OCI-M1 (cell line): ENCODE measurements around the gene TENT5C.

Experiments
- DNase-seq: peaks from one replicate; lab custom pipeline; 2025; lab: John Stamatoyannopoulos, UW

The TENT5C gene

DNA sequence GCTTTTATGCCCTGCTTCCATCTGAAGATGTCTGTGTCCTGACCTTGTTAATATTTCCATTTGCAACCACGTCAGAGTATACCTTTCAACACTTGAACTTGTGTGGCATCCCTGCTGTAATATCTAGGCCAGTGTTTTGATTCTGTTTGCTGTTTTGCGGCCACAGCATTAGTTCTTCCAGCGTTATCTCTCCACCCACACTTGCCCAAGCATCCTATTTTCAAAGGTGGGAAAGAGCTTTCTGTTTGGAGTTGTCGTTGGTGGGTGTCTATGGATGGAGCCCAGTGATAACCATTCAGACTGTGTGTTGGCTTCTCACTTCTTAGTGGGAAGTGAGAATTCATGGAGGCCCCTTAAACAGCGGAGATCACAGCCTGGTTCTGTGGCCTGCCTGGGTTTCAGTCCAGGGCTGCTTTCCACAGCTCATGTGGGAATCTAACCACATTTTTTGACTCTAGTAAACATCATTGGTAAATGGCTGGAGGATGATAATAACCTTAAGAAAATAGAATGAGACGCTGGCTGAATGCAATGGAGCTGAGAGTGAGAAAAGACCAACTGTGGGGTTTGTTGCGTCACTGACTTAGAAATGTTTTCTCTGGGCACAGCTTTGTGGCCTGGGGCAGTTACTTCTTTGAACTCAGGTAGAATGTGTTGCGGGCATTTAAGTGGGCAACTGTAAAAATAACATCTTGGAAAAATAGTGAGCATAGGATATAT is 7.6 kb downstream of the TENT5C start:
- peak; percentile 95 for DNase-seq

DNA sequence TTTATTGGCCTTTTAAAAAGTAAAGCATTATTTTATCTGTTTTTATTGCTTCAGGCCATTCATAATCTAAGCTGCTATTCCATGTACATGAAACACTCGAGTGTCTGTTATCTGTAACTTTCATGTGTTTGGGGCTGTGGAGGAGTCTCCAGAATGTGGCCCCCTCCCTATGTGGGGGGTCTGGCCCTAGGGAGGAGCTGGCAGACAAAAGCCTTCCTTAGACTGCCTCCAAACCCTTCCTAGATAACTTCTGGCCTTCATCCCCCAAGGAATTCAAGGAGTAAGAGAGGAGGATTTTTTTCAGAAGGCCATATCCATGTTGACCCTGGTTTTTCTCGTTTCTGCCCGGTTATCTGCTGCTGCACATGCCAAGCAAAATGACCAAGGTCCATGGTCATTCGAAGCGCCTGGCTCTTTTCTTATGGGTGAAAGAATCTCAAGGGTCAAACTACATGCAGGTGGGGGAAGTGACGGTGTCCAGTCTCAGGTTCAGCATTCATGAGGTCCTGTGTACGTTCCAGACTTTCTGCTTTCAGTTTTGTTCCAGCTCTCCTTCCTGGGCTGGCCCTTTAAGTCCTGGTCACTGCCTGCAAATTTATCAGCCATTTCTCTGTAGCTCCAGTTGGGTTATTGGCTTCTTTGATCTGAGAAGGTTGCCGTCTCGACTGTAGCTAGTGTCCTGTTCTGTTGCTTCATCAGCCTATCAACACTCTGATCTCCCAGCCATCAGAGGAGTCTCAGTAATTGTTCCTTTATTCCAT is 8.3 kb downstream of the TENT5C start:
- peak; percentile 92 for DNase-seq

DNA sequence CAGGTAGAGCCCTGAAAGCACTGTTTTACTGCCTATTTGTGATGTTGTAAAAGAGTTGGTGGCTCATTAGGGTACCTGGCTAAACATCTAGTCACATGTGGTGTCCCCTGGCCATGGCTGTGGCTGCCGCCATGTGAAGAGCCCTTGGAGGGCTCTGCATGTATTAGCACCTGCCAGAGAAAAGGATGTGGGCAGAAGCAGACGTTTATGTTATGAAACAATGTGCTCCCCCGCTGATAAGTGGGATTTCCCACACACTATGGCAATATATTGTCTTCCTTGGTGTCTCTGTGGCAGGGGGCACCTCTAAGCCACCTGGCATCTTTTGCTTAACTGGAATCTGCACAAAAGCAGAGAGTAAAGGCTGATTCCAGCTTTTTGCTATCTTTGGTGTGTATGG is 9.6 kb downstream of the TENT5C start:
- DNase-seq = no peak

DNA sequence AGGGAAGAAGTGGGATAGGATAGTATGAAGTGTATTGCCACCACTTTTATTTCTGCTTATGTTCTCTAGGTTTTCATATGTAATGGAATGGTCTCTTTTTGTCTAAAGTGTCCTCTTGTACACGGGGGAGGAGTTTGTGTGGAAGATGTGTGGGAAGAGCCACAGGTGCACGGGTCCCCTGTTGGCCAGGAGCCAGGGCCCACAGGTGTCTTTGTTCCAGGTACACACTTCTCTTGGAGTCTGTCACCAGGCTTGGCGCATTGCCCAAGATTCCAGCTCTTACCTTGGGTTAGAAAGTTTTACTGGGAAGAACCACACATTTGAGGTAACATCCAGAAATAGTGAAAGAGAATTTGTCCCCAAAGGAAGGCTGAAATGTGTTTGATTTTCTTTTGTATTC is 10.5 kb downstream of the TENT5C start:
- no peak for DNase-seq

DNA sequence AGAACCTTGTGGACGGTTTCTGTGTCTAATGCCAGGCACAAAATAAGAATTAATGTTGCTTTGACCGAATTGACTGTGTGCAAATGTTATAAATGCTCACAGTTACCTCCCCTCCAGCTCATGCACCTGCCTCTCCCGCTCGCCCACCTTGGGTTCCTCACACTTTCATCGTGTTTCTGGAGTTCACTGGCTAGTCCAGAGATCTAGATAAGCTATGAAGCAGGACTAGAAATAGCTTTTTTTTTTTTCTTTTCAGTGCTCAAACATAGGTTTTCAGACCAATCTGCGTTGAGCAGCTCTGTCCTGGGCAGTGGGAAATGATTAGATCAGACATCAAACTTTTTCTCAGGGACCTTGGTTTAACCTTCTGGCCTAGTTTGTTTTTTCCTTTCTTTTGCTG is 11.1 kb downstream of the TENT5C start:
- peak; percentile 39 for DNase-seq

DNA sequence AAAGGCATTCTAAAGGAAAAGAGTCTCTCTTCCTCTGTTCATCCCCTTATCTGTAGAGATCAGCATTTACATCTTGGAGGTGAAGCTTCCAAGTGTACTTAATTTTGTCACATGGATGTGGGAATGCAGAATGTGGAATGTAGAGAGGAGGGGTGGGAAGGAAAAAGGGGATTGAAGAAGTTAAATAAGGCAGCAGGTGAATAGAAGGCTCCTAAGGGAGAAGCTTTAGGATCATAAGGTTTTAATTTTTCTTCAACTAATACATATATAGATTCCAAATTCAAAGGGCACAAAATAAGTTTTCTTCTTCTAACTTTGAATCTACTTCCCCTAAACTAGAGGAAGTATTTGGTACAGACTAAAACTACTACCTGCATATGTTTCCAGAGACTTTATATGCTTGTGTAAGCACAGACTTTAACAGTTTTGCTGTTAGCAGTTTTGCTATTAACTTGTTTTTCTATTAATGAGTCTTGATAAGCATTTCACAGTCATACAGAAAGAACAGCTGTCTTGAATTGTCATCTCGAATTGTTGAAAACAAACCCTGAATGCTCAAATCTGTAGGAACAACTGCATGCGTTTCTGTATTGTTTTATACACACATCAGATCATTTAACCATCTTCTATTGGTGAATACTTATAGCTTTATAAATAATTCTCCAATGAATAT is 12.7 kb downstream of the TENT5C start:
- DNase-seq = no peak

DNA sequence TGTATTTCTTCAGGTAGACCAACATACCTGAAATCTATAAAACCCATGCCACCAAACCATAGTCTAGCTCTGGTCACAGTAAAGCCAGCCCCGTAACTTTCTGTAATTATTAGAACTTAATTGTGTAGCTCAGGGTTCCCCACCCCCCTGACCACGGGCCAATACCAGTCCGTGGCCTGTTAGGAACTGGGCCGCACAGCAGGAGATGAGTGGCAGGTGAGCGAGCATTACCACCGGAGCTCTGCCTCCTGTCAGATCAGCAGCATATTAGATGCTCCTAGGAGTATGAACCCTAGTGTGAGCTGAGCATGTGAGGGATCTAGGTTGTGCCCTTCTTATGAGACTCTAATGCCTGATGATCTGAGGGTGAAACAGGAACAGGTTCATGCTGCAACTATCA is 14.6 kb downstream of the TENT5C start:
- DNase-seq = no peak

DNA sequence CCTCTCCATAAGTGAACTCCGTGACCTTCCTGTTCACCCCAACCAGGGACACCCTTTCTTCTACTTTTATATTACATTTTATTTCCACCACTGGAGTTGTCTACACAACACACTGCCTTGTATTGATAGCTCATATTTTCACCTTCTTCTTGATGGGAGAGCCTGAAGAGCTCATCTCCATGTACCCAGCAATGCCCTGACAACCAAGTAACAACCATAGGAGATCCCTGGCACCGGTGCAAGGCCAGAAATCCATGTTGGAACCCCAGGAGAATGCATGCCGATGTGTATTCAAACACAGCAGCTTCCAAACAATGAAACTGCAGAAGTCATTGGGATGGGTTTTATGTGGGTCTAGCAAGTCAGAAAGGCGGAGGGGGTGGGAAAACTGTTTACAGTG is 15.5 kb downstream of the TENT5C start:
- DNase-seq = no peak

DNA sequence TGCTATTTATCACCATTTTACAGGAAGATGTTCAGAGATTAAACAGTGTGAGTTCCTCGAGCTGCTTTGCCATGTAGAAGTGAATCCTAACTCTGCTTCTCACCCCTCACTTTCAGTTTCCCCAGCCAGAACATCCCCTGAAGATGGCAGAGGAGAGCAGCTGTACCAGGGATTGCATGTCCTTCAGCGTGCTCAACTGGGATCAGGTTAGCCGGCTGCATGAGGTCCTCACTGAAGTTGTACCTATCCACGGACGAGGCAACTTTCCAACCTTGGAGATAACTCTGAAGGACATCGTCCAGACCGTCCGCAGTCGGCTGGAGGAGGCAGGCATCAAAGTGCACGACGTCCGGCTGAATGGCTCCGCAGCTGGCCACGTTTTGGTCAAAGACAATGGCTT is 16.9 kb downstream of the TENT5C start:
- DNase-seq = no peak

DNA sequence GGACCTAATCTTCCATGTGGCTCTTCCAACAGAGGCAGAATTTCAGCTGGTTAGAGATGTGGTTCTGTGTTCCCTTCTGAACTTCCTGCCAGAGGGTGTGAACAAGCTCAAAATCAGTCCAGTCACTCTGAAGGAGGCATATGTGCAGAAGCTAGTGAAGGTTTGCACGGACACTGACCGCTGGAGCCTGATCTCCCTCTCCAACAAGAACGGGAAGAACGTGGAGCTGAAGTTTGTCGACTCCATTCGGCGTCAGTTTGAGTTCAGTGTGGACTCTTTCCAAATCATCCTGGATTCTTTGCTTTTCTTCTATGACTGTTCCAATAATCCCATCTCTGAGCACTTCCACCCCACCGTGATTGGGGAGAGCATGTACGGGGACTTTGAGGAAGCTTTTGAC is 17.3 kb downstream of the TENT5C start:
- no peak for DNase-seq

DNA sequence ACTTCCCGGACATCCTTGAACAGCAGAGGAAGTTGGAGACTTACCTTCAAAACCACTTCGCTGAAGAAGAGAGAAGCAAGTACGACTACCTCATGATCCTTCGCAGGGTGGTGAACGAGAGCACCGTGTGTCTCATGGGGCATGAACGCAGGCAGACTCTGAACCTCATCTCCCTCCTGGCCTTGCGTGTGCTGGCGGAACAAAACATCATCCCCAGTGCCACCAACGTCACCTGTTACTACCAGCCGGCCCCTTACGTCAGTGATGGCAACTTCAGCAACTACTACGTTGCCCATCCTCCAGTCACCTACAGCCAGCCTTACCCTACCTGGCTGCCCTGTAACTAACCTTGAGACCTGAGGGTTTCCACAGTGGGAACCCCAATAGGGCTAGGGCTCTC is 17.9 kb downstream of the TENT5C start:
- DNase-seq = no peak

DNA sequence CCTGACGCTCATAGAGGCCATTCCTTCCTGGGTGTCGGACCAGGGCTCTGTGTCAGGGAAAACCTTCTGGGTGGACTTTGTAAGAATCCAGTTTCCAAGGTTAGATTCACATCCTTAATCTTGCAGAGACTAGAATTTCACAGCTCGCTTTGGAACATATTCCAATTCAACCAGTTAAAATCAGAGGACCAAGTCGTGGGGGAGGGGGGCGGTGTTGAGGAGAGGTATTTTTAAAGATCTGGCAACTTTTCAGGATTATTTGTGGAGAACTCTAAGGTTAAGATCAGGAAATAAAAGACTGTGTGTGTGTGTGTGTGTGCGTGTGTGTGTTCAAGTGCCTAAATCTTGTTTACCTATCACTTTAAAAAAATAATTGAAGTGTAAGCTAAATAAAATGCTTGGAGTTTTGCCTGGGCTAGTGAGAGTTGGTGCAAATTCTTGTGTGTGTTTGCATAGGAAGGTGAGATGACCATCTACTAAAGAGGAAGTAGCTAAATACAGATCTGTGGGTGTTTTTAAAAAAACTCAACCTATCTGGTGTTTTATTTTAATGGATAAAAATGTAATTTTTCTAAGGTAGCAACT is 21.8 kb downstream of the TENT5C start:
- peak; percentile 73 for DNase-seq

DNA sequence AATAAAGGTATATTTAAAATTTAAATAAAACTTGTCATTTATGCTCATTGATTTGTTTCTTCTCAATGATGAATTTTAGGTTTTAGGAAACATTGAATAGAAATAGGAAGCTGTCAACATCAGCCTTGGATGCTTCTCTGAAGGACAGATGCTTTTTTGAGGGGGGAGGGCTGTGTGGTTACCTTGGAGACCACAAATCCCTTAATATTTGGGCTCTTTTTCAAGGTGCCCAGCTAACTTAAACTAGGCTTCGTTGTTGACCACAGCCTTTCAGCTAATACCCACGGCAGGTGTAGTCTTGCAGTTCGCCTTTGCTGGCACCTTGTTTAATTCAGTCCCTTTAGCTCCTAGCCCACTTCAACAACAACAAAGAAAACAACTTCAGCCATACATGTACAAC is 22.5 kb downstream of the TENT5C start:
- no peak for DNase-seq

DNA sequence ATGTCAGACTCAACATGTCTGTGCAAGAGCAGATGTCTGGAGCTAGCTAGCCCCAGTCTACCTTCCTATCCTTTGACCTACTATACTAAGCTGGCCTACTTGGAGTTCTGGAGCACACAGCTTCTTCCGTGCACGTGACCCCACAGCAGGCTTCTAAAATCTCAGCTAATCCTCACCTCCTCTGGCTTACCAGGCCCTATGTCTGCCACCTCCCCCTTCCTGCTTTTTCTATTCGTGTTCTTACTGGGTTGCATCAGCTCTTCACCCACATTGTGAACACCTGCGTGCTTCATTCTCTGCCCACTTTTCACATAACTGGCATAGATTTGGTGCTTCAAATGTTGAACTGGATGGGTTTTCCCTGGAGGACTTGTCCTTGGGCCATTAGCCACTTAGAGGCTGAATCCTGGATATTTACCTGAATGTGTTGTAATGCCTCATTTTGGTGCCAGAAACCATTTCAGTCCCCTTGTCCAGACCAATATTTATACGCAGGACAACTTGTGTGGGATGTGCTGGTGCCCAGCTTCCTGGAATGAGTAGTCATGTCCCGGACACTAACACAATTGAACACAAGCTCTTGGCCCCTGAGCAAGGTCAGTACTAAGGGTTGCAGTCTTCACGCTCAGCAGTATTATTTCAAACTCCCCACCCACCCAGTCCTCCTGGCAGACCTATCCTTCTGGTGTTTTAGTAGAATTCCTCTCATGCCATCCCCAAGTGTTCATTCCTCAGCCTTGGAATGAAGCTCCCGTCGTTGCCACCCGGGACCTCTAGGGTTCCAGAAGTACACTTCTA is 24.0 kb downstream of the TENT5C start:
- DNase-seq = no peak

DNA sequence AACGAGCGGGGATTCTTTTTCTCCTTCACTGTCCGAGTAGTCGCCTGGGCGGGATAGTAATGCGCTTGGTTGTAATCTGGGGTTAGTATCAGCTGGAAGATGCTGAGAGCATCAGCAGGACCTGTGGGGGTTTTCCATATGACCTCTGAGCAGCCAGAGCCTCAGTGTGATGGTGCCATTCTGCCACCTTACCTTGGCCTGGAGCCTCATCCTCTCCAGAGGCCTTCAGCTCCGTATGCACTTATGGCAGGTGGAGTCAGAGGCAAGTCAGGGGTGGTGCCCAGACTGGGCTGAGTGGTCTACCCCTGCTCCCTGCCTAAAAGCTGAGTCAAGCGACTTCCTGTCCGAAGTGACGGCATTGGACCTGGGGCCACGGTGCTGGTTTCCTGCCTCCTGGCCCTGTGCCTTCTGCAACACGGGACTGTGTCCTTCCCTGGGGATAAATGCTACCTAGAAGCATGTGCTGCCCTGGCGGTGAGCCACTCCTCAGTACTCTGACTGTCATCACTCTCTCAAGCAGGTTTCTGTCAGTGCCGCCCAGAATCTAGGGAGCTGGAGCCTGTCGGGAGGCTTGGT is 24.7 kb downstream of the TENT5C start:
- no peak for DNase-seq

DNA sequence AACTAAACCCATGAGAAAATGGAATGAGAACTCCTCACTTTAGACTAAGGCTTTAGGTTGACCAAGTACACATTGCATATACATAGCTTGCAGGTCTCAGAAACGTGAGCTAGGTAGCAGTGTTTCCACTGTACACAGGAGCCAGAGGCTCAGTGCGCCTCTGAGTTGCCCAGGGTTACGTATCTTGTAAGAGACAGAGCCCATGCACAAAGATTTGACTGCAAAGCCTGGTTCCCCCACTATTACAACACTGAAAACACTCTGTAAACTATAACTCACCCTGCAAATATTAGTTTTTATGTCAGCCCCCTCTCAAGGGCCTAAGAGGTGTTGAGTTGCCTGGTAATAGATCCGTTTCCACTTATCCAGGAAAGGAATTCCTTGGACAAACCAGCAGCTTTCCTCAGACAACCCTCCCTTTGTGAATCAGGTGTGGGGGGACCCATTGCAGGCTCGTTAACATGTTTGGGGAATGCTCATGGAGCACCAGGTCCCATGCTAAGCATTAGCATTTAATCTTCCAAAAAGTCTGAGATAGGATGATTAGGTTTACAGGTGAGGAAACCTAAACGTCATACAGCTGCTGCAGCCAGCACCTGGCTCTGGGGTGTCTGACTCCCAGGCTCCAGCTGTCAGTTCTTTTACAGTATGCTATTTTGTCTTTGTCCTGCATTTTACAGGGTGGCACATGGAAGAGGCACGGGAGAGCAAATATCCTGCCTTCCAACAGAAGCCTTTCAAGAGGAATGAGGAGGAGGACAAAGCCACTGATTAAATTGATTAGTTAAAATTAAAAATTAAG is 25.7 kb downstream of the TENT5C start:
- no peak for DNase-seq

DNA sequence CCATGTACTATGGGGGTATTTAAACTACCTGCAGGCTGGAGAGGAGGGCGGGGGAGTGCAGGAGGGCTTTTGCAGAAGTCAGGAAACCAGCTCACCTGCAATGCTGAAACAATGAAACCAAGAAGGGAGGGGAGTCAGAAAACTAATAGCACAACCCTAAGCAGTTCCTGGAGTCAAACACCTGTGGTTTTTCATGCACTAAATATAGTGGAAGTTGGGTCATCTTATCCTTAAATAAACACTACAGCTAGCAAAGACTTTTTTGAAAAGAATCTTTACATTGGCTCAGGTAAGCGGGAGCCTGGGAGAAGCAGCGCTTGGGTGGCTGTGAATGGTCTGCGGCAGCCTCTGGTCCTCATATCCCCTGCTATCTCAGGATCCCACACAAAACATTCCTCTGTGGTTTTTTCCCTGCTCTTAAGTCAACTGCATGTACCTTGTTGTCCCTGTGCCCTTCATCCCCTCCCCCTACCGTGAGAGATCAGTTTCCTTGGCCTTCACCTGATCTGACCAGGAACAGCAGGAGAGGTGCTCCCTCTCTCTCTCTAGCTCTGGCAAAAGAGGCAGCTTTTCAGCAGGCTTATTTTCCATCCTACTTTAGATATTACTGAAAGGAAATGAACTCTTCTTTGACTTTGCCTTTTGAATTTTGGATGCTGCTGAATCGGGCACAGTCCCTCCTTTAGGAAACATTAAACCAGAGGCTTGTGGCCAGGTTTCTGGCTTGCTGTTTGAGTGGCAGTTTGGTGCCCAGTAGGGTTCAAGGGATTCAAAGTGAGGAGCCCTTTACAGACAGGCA is 26.6 kb downstream of the TENT5C start:
- DNase-seq = no peak

DNA sequence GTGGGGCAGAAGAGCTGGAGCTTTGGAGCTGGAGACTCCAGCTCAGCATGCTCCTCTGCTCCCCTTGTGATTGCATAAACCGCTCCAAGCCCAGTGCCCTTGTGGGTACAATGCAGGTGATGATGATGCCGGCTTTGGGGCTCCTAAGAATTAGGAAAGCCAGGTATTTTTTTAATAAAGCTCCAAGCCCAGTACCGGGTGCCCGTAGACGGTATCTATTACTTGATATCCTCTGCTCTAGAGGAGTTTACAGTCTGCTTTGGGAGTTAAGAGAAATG is 27.2 kb downstream of the TENT5C start:
- no peak for DNase-seq

DNA sequence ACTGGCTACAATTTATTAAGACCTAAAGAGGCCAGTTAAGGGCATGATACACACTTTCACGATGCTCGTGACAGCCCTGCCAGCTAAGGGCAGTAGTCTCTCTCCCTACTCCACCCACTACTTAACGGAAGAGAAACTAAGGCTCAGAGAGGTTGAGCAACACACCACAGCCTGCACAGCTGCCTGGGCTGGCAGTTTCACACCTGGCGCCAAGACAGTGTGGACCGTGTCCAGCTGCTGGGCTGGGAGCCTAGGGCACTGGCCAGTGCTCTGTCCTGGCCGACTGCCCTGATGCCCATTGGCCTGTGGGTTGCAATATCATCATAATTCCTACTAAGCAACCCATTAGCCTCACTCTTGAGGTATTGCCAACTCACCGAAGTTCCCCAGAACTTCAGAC is 27.6 kb downstream of the TENT5C start:
- DNase-seq = no peak

DNA sequence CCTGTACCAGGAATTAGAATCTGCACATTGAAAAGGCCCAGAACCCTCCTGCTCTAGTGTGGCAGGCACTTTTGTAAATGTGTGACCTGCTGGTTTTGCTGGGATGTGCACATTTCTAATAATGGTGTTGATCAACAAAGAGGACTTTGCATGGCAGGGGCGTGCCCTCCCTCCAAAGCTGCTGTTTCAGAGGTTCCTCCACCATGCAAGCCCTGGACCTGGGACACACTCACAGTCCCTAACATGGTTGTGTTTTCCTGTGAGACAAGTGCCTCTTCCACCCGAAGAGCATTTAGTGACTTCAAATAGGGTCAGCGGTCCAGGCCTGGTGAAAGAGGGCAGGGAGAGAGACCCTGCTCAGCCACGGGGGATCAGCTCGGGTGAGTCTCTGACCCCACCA is 28.1 kb downstream of the TENT5C start:
- DNase-seq = no peak
